ENCODE measurements around the gene DNLZ. TPM values are rescaled to one million over a fixed set of nuclear protein-coding genes. Genes with fewer than 3 reads are reported as not detected.

Gene DNLZ
- total RNA-seq, 1 experiment from 2014 or later = 22.5 TPM

GRCh38 chr9:136332482-136332983 is 31.0 kb downstream of the DNLZ start:
- Mint-ChIP-seq H3K4me1 (ENCODE audit: low read depth, unreplicated experiment) (no peaks in the 10 kb centered on the region), H3K27ac (ENCODE audit: unreplicated experiment) (no peak overlapping the region), H3K4me3 (ENCODE audit: low read depth, unreplicated experiment) (no peak overlapping the region), H3K27me3 (ENCODE audit: unreplicated experiment) (no peaks in the 10 kb centered on the region), H3K36me3 (ENCODE audit: insufficient read depth, unreplicated experiment) (no peaks in the 10 kb centered on the region), H3K9me3 (ENCODE audit: low read depth, unreplicated experiment) (no peaks in the 10 kb centered on the region)
- TF ChIP-seq CTCF (IDR thresholded peaks at IDR 0.05; ENCODE audit: unreplicated experiment) = no peak
- CTCF ChIA-PET = interaction anchor here (0.7 kb wide), 1 partner anchor 69 kb away, joined by 4 read pairs; no protein-coding TSS in a partner anchor
- DNase-seq = no peak
- BruUV-seq (replicated peaks) = no TSS peak
- intact Hi-C loops (cut with micrococcal nuclease; ENCODE audit: unreplicated experiment) = no loop called here

- DNase-seq = no peak
- H3K27ac Mint-ChIP-seq (ENCODE audit: unreplicated experiment) = no peak overlapping the region
- no TSS peak for BruUV-seq (replicated peaks)
- no peak overlapping the region for H3K4me3 Mint-ChIP-seq (ENCODE audit: low read depth, unreplicated experiment)
- H3K27me3 Mint-ChIP-seq (ENCODE audit: unreplicated experiment) = no peaks in the 10 kb centered on the region
- no peaks in the 10 kb centered on the region for H3K9me3 Mint-ChIP-seq (ENCODE audit: low read depth, unreplicated experiment)
- TF ChIP-seq CTCF (IDR thresholded peaks at IDR 0.05; ENCODE audit: unreplicated experiment) = no peak
- intact Hi-C loops (cut with micrococcal nuclease; ENCODE audit: unreplicated experiment) = no loop called here
- CTCF ChIA-PET = interaction anchor here (0.7 kb wide), 1 partner anchor 70 kb away, joined by 4 read pairs; no protein-coding TSS in a partner anchor
- H3K36me3 Mint-ChIP-seq (ENCODE audit: insufficient read depth, unreplicated experiment) = no peaks in the 10 kb centered on the region
- no peaks in the 10 kb centered on the region for H3K4me1 Mint-ChIP-seq (ENCODE audit: low read depth, unreplicated experiment)
Measured at GRCh38 chr9:136331556-136332481, 31.7 kb downstream of the DNLZ start.

GRCh38 chr9:136331030-136331429 is 32.5 kb downstream of the DNLZ start:
- no peak for TF ChIP-seq CTCF (IDR thresholded peaks at IDR 0.05; ENCODE audit: unreplicated experiment)
- intact Hi-C loops (cut with micrococcal nuclease; ENCODE audit: unreplicated experiment) = no loop called here
- no TSS peak for BruUV-seq (replicated peaks)
- Mint-ChIP-seq H3K36me3 (ENCODE audit: insufficient read depth, unreplicated experiment) (no peaks in the 10 kb centered on the region), H3K4me1 (ENCODE audit: low read depth, unreplicated experiment) (no peaks in the 10 kb centered on the region), H3K4me3 (ENCODE audit: low read depth, unreplicated experiment) (no peak overlapping the region), H3K27me3 (ENCODE audit: unreplicated experiment) (no peaks in the 10 kb centered on the region), H3K9me3 (ENCODE audit: low read depth, unreplicated experiment) (no peaks in the 10 kb centered on the region), H3K27ac (ENCODE audit: unreplicated experiment) (no peak overlapping the region)
- no peak for DNase-seq
- CTCF ChIA-PET = no interaction called here

GRCh38 chr9:136330406-136330990 is 33.0 kb downstream of the DNLZ start:
- no peaks in the 10 kb centered on the region for H3K27me3 Mint-ChIP-seq (ENCODE audit: unreplicated experiment)
- CTCF ChIA-PET = no interaction called here
- H3K9me3 Mint-ChIP-seq (ENCODE audit: low read depth, unreplicated experiment) = no peaks in the 10 kb centered on the region
- DNase-seq = no peak
- H3K4me3 Mint-ChIP-seq (ENCODE audit: low read depth, unreplicated experiment) = no peak overlapping the region
- H3K27ac Mint-ChIP-seq (ENCODE audit: unreplicated experiment) = no peak overlapping the region
- BruUV-seq (replicated peaks) = no TSS peak
- intact Hi-C loops (cut with micrococcal nuclease; ENCODE audit: unreplicated experiment) = no loop called here
- H3K4me1 Mint-ChIP-seq (ENCODE audit: low read depth, unreplicated experiment) = no peaks in the 10 kb centered on the region
- no peak for TF ChIP-seq CTCF (IDR thresholded peaks at IDR 0.05; ENCODE audit: unreplicated experiment)
- H3K36me3 Mint-ChIP-seq (ENCODE audit: insufficient read depth, unreplicated experiment) = no peaks in the 10 kb centered on the region
